ENCODE data around the gene LYRM4. TPM values are rescaled to one million over a fixed set of nuclear protein-coding genes. Genes with fewer than 3 reads are reported as not detected.

LYRM4 gene
- total RNA-seq = 26.2 TPM
- long read RNA-seq, full-length matches to known transcripts = 32 of 38 reads
- long read RNA-seq, partial matches to known transcripts = 1 of 38 reads
- long read RNA-seq, other reads (novel, unspliced or antisense) = 5 of 38 reads

DNA sequence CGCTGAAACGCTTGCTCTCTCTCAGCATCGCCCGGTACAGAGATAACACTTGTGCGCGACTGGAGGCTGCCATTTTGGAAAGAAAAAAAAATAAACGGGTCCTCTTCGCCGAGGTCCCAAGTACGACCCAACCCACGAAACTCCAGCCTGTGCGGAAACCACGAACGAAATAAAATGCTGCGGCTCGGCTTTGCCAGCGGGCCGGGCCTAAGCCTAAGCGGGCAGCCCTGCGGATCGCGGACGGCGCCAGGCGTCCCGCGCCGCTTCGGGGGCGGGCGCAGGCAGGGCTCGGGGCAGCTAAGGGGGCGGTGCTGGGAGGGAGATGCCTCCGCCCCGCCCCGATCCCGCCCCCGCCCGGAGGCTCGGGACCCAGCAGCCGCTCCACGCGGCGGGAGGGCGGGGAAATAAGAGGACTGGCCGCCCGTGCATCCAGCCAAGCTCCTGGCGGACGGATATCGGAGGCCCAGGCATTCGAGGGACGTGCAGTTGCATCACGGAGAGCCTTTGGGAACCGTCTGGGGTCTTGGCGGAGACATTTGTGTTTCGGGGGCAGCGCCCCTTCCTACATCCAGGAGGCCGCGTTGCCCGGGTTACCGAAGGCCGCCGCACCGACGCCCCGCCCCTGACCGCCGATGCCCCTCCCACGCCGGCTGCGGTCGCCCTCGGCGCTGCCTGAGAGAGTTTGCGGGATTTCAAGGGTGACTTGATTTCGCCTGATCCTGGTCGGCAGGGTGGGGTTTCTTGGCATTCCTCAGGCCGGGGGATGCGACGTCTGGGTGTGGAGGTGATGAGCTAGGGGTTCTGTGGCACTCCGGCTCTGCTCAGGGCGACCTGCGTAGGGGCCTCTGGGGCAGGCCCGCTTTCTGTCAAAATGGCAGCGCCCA, at the start of gene LYRM4, which contains the start of gene FARS2:
TSS of gene LYRM4 (minus strand) at position 290 of the 884 bp plus-strand sequence. CDS start at position 73, 217 bp downstream.
TSS of gene FARS2 (plus strand) at position 853 of the 884 bp plus-strand sequence.
- ATAC-seq (ENCODE audit: poor library complexity) (peak; percentile 99), DNase-seq (peak; percentile 95)
- intact Hi-C loops (cut with DNase I) = loop anchor here (5.0 kb wide), 1 partner anchor 119 kb away; no protein-coding TSS in a partner anchor

DNA sequence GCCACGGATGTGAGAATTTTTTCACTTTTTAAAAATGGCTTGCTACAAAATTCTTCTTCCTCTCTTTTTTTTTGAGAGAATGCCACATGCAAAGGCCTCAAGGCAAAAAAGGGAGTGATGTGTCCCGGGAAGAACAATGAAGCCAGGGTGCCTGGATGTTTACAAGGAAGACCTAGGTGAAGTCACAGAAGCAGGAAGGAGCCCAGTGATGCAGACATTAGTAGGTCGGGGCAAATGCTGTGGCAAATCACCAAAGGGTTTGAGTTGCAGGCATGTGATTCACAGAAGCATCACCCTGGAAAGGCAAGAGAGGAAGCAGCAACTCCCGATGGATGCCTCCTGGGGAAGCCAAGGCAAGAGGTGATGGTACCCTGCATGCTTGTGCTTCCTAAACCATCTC, 47.3 kb upstream of the LYRM4 start:
- DNase-seq (no peak), ATAC-seq (ENCODE audit: poor library complexity) (no peak)
- intact Hi-C loops (cut with DNase I) = no loop called here

DNA sequence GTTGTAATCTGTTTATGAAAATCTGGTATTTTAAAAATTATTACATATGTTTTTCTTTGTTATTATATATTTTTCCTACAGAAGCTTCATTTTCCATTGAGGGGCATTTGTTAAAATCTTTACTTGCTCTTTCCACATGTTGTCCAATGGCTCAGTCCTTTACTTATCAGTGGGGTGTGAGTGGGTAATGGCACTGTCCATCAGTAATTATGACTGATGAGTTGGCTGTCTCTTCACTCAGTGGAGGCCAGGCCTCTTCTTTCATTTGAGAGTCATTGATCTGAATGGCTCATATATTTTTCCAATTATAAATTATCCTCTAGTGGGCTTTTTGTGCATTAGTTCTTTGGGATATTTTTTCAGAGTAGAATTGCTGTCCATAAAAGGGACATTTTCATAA, 46.3 kb upstream of the LYRM4 start:
- intact Hi-C loops (cut with DNase I) = no loop called here
- DNase-seq (no peak), ATAC-seq (ENCODE audit: poor library complexity) (no peak)

DNA sequence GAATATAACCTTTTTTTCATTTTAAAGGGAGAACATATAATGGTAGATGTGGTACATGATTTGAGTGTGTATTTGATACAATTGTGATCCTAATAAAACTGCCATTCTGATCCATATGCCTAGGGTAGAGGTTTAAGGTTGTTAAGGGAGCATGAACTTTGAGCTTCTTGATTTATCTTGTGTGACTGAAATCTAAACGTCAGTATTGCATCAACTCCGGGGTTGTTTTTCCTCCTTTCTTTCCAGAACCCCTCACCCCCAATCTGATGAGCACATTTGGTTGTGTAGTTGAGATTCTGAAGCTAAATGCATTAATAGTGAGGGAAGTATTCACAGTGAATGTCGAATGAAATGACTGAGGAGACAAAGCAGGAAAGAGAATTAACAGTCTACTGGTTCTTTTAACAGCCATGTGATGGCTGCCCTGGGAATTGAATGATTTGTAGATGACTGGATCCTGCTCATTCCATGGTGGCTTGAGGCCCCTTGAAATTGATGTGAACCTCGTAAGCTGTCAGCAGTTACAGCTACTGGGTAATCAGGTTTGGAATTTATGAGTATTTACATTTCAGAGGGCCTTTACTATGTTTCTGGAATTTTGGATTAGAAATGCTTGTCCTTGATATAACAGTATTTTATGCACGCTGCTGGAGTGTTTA, 45.3 kb upstream of the LYRM4 start:
- intact Hi-C loops (cut with DNase I) = no loop called here
- DNase-seq (no peak), ATAC-seq (ENCODE audit: poor library complexity) (no peak)

DNA sequence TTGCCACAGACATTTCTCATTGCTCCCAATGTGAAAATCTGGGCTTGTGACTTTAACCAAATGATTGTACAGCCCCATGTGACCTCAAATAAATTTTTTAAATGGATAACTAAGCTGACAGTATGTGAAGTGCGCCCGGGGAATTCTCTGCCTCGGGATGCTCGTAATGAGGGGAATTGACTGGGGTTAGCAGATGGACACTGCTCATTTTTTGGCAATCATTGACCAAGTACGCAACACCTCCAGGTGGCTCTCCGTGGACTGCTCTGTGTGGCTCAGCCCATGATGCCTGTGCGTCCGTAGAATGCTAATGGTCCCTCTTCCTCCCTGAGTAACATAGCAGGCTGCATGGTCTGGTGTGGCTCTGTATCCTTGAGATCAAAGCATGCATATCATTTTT, 42.9 kb upstream of the LYRM4 start:
- ATAC-seq (ENCODE audit: poor library complexity) = no peak
- intact Hi-C loops (cut with DNase I) = no loop called here
- no peak for DNase-seq

DNA sequence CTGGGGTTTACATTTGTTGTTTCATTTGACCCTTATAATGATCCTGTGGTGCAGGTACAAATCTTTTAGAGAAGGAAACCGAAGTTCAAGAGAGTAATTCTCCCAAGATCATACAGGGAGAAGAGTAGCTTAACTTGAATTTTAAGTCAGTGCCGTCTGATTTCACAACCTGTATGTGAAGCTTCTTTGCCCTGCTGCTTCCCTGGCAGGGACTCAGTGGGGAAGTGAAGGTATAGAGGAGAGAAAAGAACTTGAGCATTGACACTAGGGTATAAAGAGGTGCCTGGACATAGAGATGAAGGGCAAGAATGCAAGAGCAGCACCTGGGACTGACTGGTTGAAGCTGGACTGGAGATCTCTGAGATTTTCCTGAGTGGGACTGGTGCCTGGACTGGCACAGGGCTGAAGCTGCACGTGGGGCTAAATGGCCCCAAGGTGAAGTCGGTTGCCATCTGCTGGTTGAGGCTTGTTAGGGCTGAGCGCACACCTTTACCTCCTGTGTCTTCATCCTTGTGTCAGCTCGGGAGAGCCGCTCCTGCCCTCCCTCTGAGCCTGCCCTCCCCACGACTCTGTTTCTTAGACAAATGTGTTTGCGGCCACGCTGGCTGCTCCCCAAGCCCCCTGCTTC, 42.4 kb upstream of the LYRM4 start:
- intact Hi-C loops (cut with DNase I) = no loop called here
- ATAC-seq (ENCODE audit: poor library complexity) = peak; percentile 93
- DNase-seq = no peak

DNA sequence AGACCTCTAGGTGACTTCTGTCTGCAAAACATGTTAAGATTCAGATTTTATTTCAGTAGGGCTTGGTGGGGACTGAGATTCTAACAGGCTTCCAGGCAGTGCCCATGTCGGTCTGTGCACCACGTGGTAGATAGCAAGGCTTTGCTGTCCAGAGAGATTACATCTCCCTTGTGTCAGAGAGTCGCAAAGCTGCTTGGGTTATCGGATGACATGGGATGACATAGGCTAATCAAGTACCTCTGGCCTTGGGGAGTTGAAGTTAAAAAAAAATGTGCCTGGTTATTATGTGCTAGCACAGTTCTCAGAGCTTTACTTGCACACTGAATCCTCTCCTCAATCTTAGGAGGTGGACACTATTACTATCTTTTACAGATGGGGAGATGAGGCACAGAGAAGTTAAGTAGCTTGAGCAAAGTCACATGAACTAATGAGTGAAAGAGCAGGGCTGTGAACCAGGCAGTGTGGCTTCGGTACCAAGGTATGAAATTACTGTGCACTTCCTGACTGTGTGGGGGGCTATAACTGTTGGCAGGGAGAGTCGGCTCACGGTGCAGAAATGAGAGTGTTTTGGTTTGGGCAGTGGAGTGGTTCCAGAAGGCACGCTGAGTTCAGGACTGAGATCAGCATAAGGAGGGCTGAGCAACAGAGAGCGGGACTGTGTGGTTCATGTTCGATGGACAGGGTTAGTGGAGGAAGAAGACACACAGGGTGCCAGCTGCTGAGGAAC, 41.6 kb upstream of the LYRM4 start:
- DNase-seq (no peak), ATAC-seq (ENCODE audit: poor library complexity) (peak; percentile 36)
- intact Hi-C loops (cut with DNase I) = no loop called here

DNA sequence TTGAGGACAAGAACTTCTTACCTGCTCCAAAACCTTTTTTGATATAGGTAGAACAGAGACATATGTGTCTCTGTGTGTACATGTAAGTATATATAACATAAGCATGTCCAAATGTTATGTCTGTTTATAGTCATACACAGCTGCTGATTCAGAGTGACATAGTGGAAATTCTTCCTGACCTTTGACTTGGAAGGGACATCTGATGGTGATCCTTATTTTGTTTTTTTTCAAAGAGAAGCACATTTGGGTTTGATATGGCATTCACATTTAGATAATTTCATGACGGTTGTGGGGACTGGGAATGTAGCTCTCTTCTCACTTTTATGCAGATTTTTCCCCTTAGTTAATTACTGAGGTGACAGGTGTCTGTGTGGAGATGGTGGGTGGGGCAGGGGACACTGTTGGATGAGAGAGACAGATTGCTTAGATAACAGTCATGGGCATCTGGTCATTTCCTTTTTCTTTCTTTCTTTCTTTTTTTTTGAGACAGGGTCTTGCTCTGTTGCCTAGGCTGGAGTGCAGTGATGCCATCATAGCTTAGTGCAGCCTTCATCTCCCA, 39.5 kb upstream of the LYRM4 start:
- no peak for ATAC-seq (ENCODE audit: poor library complexity)

DNA sequence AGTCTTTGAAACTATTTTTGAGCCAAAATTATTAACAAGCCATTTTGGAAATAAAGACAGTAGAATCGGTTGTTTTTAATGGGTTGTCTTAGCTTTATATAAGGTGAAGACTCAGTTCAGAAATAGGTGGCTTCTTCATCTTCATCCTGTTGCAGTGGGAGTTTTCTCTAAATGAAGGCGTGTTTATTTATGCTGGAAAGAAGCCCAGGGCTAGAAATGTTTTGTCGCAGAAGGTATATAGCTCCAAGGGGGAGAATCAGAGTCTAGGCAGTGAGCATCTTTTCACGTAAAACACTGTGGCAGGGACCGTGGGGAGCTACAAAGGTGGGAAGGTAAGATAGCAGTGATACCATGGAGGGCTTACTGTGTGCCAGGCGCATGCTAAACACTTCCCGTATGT, 34.9 kb upstream of the LYRM4 start:
- intact Hi-C loops (cut with DNase I) = no loop called here
- ATAC-seq (ENCODE audit: poor library complexity) (no peak), DNase-seq (no peak)

More for the DNA sequence above, 39.5 kb upstream of the LYRM4 start:
- intact Hi-C loops (cut with DNase I) = no loop called here
- no peak for DNase-seq

DNA sequence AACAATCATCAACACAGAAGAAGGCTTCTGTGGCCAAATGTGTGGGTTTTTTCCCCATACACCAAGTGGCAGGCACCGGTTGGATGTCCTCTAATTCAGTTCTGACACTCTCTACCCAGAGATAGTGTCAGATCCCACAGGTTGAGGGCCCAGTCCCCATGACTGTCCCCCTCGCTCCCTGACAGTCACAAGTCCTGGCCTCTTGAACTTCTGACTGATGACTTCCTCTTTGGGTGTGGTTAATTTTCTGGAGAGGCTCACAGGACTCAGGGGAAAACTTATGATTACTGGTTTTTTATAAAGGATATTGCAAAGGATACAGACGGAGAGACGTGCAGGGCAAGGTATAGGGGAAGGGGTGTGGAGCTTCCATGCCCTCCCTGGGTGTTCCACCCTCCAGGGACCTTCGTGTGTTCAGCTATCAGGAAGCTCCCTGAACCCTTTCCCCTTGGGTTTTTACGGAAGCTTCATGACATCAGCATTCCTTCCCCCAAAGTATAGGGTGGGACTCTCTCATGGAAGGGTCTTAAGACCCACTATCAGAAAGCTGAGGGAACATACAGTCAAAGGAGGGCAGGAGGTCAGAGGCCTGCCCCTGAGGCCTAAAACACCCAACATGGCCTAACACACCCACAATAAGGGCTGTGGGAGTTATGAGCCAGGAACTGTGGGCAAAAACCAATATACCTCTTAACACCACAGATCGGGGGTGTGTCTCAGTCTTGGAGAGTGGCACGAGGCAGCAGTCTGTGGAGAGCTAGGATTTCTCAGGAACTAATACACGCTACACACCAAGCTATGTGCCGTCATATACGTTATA, 33.9 kb upstream of the LYRM4 start:
- intact Hi-C loops (cut with DNase I) = no loop called here
- DNase-seq = no peak
- ATAC-seq (ENCODE audit: poor library complexity) = no peak

DNA sequence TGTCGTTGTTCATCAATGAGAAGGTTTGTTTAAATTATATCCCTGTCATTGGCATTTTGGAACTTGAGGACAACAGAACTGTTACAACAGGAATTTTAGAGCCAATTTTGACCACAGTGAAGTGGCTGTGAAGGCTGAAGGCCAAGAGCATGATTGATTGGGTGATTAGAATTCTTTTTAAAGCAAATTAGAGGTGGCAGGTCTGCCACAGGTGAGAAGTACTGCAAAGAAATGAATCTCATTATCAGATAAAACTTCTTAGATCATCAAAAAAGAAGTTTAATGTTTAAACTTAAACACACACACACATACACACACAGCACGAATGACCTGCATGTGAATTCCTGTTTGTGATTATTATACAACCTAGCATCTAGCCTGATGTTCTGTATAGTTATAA, 32.9 kb upstream of the LYRM4 start:
- DNase-seq (no peak), ATAC-seq (ENCODE audit: poor library complexity) (no peak)
- intact Hi-C loops (cut with DNase I) = no loop called here

DNA sequence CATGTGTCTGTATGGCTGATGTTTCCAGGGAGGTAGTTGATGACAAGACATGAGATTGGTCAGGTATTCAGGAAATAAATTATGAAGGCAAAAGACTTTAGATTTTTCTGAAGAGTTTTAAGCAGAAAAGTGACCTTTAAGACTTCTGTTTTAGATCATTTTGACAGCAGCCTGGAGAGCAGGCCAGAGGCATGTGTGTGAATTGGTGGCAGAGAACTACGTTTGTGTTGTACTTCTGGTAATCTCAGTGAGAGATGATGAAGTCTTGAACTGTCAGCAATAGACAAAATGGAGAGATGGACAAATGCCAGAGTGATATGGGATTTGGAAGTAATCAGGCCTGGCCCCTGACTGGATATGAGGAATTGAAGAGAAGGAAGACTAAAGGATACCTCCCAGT, 31.4 kb upstream of the LYRM4 start:
- ATAC-seq (ENCODE audit: poor library complexity) (no peak), DNase-seq (no peak)
- intact Hi-C loops (cut with DNase I) = no loop called here

DNA sequence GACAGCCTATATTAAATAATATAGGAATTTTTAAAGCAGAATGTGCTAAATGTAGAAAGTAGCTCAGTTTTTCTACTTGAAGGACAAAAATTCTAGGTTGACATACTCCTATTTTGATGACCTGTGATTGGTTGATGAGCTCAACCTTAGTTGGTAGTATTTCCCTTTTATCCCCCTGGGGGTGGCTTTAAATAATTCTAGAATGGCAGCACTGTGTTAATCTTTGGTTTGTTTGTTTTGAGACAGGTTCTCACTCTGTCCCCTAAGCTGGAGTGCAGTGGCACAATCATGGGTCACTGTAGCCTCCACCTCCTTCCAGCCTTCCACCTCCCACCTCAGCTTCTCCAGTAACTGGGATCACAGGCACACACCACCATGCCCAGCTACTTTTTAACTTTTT, 29.8 kb upstream of the LYRM4 start:
- intact Hi-C loops (cut with DNase I) = no loop called here
- DNase-seq = no peak

DNA sequence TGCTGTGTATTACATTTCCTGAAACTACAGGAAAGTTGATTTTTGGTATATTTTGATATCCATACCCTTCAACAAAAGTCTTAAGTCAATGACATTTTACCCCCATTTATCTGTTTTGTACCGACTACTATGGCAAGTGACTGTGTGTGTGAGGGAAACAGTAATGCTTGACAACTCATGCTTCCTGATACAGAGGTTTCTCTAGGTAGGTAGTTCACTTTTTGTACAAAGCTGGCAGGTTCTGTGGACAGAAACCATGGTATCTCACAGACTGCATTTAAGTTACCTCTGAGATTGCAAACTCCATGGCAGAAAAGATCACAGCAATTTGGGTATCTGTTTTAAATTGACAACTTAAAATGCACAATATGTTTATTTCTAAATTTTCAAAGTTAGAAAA, 29.3 kb upstream of the LYRM4 start:
- ATAC-seq (ENCODE audit: poor library complexity) = no peak
- intact Hi-C loops (cut with DNase I) = no loop called here
- no peak for DNase-seq

More for the DNA sequence above, 29.8 kb upstream of the LYRM4 start:
- no peak for ATAC-seq (ENCODE audit: poor library complexity)

DNA sequence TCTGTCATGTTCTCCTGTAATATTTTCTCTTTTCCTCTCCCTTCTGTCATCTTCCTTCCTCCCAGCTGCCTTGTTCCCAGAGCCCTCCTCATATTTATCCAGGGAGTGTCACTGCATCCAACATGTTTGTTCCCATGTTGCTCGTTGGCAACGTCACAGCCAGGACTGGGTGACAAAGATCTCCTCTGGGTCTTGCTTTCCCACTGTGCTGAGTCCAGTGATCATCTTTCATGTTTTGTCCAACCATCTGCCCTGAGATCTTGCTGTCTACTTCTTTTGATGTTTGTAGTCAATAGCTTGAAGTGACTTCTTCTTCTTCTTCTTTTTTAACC, 27.2 kb upstream of the LYRM4 start:
- intact Hi-C loops (cut with DNase I) = no loop called here
- DNase-seq = no peak
- no peak for ATAC-seq (ENCODE audit: poor library complexity)

DNA sequence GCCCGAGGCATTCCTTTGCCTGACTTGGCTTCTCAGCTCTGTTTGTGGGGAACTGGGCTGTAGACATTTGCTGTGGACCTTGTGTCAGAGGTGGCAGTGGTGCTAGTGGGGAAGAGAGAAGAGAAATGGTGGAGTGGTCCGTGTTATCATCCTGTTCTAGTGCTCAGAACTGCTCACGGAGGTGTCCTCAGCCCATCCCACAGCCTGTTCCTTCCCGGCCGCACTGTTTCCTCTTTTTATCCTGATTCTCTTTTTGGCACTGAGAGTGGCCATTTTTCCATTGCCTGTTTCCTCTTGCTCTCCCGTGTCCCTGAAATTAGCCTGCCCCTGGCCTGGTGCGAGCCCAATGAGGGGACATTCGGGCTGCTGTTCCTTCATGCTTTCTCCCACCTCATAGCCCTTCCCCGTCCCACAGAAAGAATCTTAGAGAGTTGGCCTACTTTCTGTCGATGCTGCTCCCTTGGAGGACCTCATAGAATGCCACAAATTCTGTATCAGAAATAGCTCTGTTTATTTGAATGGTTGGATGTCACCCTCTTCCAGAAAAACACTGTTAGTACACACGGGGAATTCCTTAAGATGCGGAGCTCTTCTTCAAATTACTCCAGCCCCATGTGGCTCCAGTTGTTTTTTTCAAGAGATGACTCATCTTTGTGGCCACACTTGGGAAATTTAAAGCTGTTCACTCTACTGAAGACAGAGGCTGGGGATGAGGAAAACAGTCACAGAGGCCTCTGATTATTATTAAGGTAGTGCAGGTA, 26.6 kb upstream of the LYRM4 start:
- intact Hi-C loops (cut with DNase I) = no loop called here
- DNase-seq = no peak
- ATAC-seq (ENCODE audit: poor library complexity) = peak; percentile 79

DNA sequence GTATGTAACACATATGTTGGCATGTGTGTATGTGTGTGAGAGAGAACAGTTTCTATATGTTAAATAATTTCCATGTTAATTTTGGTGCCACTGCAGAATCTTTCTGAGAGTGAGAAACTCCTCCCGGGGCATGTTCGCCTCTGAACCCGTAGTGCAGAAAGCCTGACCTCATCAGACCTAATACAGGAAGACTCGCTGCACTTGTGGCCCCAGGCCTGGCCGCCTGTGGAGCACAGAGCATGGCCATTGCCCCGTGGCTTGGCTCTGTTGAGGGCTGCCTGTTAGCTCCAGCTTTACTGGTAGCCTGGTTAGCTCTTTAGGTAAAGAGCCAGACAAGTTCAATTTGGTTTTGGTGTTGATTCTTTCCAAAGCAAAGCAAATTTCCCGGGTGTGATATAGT, 26.0 kb upstream of the LYRM4 start:
- no peak for ATAC-seq (ENCODE audit: poor library complexity)

More for the DNA sequence above, 26.0 kb upstream of the LYRM4 start:
- DNase-seq = no peak
- intact Hi-C loops (cut with DNase I) = no loop called here

Measured in Right ventricle myocardium superior (tissue), 1 donor.